GM12878 (cell line): ENCODE results near the gene SMPDL3B. TPM values are rescaled to one million over a fixed set of nuclear protein-coding genes. Genes with fewer than 3 reads are reported as not detected.

ENCODE experiments used
- ATAC-seq: fragments of 200-7000 bp; cut with Tn5 transposase; 3 replicates; pipeline ENCODE4 v1.9.1; 2020; ENCODE audit warnings: mild to moderate bottlenecking, moderate library complexity
- BruUV-seq: library from RNA; stranded (reverse); fragments of 400-500 nt; replicated peaks from 2 replicates; lab custom pipeline; 2021; lab: Mats Ljungman, UMichigan
- CTCF ChIA-PET: fragments of 300-600 bp; sonication (Branson Sonifier 250); formaldehyde crosslinking; extraction: SDS; loops from one replicate; lab custom pipeline; 2021; ENCODE audit warnings: inconsistent platforms; lab: Yijun Ruan, JAX
- POLR2A ChIA-PET: fragments of 350-600 bp; formaldehyde crosslinking; extraction: SDS; loops from one replicate; lab custom pipeline; 2021; ENCODE audit warnings: inconsistent platforms; lab: Charles Lee
- RAD21 ChIA-PET: fragments of 300-600 bp; sonication (Branson Sonifier 250); formaldehyde crosslinking; loops from one replicate; lab custom pipeline; 2023; ENCODE audit warnings: antibody characterized with exemption; ENCODE audit not compliant: unreplicated experiment; lab: Charles Lee
- SMC1A ChIA-PET: fragments of 300-600 bp; sonication (Branson Sonifier 250); formaldehyde crosslinking; loops from one replicate; lab custom pipeline; 2023; ENCODE audit not compliant: unreplicated experiment, uncharacterized antibody; lab: Charles Lee
- DNase-seq: peaks from one replicate; pipeline ENCODE4 v3.0.0-alpha.2; 2011; ENCODE audit warnings: low read depth, low spot score
- FAIRE-seq: peaks from 3 replicates; lab custom pipeline; 2011; peaks lifted over from hg19 to GRCh38; lab: Jason Lieb, UNC
- H2AFZ ChIP-seq: 2 replicates; pipeline ENCODE4 v1.6.0; 2011; ENCODE audit warnings: low read depth, low read length, control low read depth; ENCODE audit not compliant: control insufficient read depth
- H3K27ac ChIP-seq: 2 replicates; pipeline ENCODE4 v1.5.1; 2011; ENCODE audit warnings: control low read depth; ENCODE audit not compliant: control insufficient read depth, insufficient read depth
- H3K27me3 ChIP-seq, 2 experiments: replicated peaks in 1 of 2; 2 replicates each; pipeline versions ENCODE4 v1.6.0 to v1.6.1; 2011; ENCODE audit warnings: low read length in 1 of 2; ENCODE audit not compliant: control insufficient read depth in 2 of 2, insufficient read depth in 2 of 2
- H3K36me3 ChIP-seq, 2 experiments: 2 replicates each; pipeline ENCODE4 v1.5.1; 2011; ENCODE audit warnings: low read length in 1 of 2; ENCODE audit not compliant: control insufficient read depth in 2 of 2, insufficient read depth in 2 of 2
- H3K4me1 ChIP-seq: 2 replicates; pipeline ENCODE4 v1.6.1; 2011; ENCODE audit warnings: mild to moderate bottlenecking, low read length, moderate library complexity, mixed read lengths; ENCODE audit not compliant: control insufficient read depth, insufficient read depth
- H3K4me2 ChIP-seq: 2 replicates; pipeline ENCODE4 v1.6.0; 2011; ENCODE audit warnings: control low read depth; ENCODE audit not compliant: control insufficient read depth, insufficient read depth
- H3K4me3 ChIP-seq: fragments of 200-600 bp; sonication (generic); 2 replicates; pipeline ENCODE4 v1.5.1; 2016
- H3K79me2 ChIP-seq: 2 replicates; pipeline ENCODE4 v1.6.0; 2011; ENCODE audit warnings: low read length; ENCODE audit not compliant: control insufficient read depth, insufficient read depth
- H3K9ac ChIP-seq: 2 replicates; pipeline ENCODE4 v1.8.0; 2011; ENCODE audit warnings: low read length, control low read depth, mixed read lengths; ENCODE audit not compliant: control insufficient read depth, insufficient read depth
- H3K9me3 ChIP-seq: replicated peaks from 3 replicates; pipeline ENCODE4 v1.5.1; 2011; ENCODE audit warnings: mild to moderate bottlenecking, low read length; ENCODE audit not compliant: control insufficient read depth, insufficient read depth
- H4K20me1 ChIP-seq: 2 replicates; pipeline ENCODE4 v1.6.0; 2011; ENCODE audit not compliant: control insufficient read depth, insufficient read depth
- CBFB ChIP-seq: IDR thresholded peaks from 2 replicates; pipeline ENCODE4 v1.6.1; 2016; ENCODE audit warnings: antibody characterized with exemption, low read depth
- CHD4 ChIP-seq: fragments of 200-600 bp; sonication (generic); IDR thresholded peaks from 2 replicates; pipeline ENCODE4 v1.6.1; 2016; ENCODE audit warnings: mild to moderate bottlenecking
- EP300 ChIP-seq, 2 experiments: fragments of 150-350 bp in 1 of 2; IDR thresholded peaks; 2 replicates each; pipeline ENCODE4 v1.6.1; 2011 to 2012; ENCODE audit warnings: low read depth in 2 of 2, low read length in 2 of 2, borderline replicate concordance in 1 of 2, improper control_type of control experiment in 1 of 2, inconsistent platforms in 1 of 2; ENCODE audit not compliant: control insufficient read depth in 1 of 2
- FOS ChIP-seq: IDR thresholded peaks from 3 replicates; pipeline ENCODE4 v1.6.1; 2011; ENCODE audit warnings: borderline replicate concordance; ENCODE audit not compliant: insufficient read length; ENCODE audit errors: extremely low read depth
- HCFC1 ChIP-seq: fragments of 150-350 bp; IDR thresholded peaks from 2 replicates; pipeline ENCODE4 v1.6.1; 2014; ENCODE audit warnings: low read length
- HDAC2 ChIP-seq: fragments of 200-600 bp; sonication (generic); IDR thresholded peaks from 2 replicates; pipeline ENCODE4 v1.6.1; 2017
- HDAC6 ChIP-seq: fragments of 200-600 bp; sonication (generic); IDR thresholded peaks from one replicate; pipeline ENCODE4 v1.8.0; 2017; ENCODE audit warnings: antibody characterized with exemption; ENCODE audit not compliant: unreplicated experiment
- KLF5 ChIP-seq: fragments of 450-650 bp; IDR thresholded peaks from 2 replicates; pipeline ENCODE4 v1.6.1; 2014; ENCODE audit warnings: mild to moderate bottlenecking; ENCODE audit not compliant: partially characterized antibody
- MTA3 ChIP-seq: IDR thresholded peaks from 2 replicates; pipeline ENCODE4 v1.6.1; 2012; ENCODE audit warnings: low read length, inconsistent platforms, borderline replicate concordance
- NFYB ChIP-seq: IDR thresholded peaks from 2 replicates; pipeline ENCODE4 v1.6.1; 2011; ENCODE audit warnings: low read depth, mild to moderate bottlenecking, low read length, improper control_type of control experiment, moderate library complexity; ENCODE audit not compliant: insufficient read depth
- PAX5 ChIP-seq: IDR thresholded peaks from 2 replicates; pipeline ENCODE4 v1.6.1; 2011; ENCODE audit warnings: low read depth, low read length, borderline replicate concordance
- RELA ChIP-seq: fragments of 450-650 bp; IDR thresholded peaks from 2 replicates; pipeline ENCODE4 v1.8.0; 2014; ENCODE audit warnings: borderline replicate concordance; ENCODE audit not compliant: partially characterized antibody
- RUNX3 ChIP-seq: IDR thresholded peaks from 2 replicates; pipeline ENCODE4 v1.6.1; 2012; ENCODE audit warnings: low read length, inconsistent platforms
- SMARCA5 ChIP-seq: fragments of 450-650 bp; IDR thresholded peaks from 2 replicates; pipeline ENCODE4 v1.6.1; 2017; ENCODE audit warnings: mild to moderate bottlenecking
- WGBS: methylation state at CpG from one replicate; pipeline ENCODE4 v1.1.6; 2016; ENCODE audit warnings: low lambda C conversion rate; ENCODE audit not compliant: insufficient replicate concordance, insufficient coverage; ENCODE audit errors: missing lambda C conversion rate; 5-methylcytosine and 5-hydroxymethylcytosine counted together
- in situ Hi-C: fragments of 300-500 bp; cut with MboI; formaldehyde crosslinking; loops from 9 replicates; pipeline ENCODE4 v1.14.3; 2018; ENCODE audit warnings: mixed read lengths
- intact Hi-C: fragments of 100-400 bp; cut with micrococcal nuclease; formaldehyde crosslinking; loops from one replicate; pipeline ENCODE4 v1.14.2; 2022; ENCODE audit not compliant: unreplicated experiment
- polyA plus RNA-seq, 11 experiments: library from polyadenylated mRNA; depleted of rRNA in 4 of 11; unstranded in 6 of 11; stranded (reverse) in 5 of 11; fragments of >200 nt; fragmentation: Nextera tagmentation in 4 of 11; fragmentation: Illumina TruSeq in 1 of 11; extraction: Ambion mirVana in 4 of 11; extraction: Trizol in 1 of 11; gene quantifications; 1 replicate in 1 of 11; 2 replicates in 10 of 11; pipeline versions ENCODE4 v1.2.1 to v1.2.3, GENCODE V29; 2011 to 2016; ENCODE audit warnings: inconsistent platforms in 2 of 11, missing spikeins in 2 of 11, low read depth in 1 of 11
- total RNA-seq, 4 experiments: library from RNA; depleted of rRNA in 3 of 4; stranded (reverse); fragments of >200 nt in 3 of 4; fragmentation: Illumina TruSeq in 1 of 4; extraction: Trizol in 1 of 4; gene quantifications; 2 replicates each; pipeline versions ENCODE4 v1.2.1 to v1.2.3, GENCODE V29; 2013 to 2021
- TF ChIP-seq, protein P1 (sequence below), 3 experiments: IDR thresholded peaks in 2 of 3; conservative IDR thresholded peaks in 1 of 3; 2 replicates each; pipeline ENCODE4 v1.5.1; 2011; ENCODE audit warnings: low read depth in 3 of 3, low read length in 3 of 3, mild to moderate bottlenecking in 3 of 3, control low read depth in 2 of 3, moderate library complexity in 2 of 3, inconsistent platforms in 1 of 3, mixed read lengths in 1 of 3; ENCODE audit not compliant: control insufficient read depth in 2 of 3, insufficient read depth in 1 of 3; ENCODE audit errors: extremely low read depth in 1 of 3
- TF ChIP-seq, protein P2 (sequence below): IDR thresholded peaks from 2 replicates; pipeline ENCODE4 v1.6.1; 2011; ENCODE audit warnings: low read depth, mild to moderate bottlenecking, low read length, moderate library complexity, borderline replicate concordance; ENCODE audit errors: extremely low read depth

Gene SMPDL3B
- total and polyA plus RNA-seq, 10 of the 15 experiments (the other 5 are each of a cell fraction or from before 2014, with no cell fraction given): 0.56 to 2.7 (median 1.0) TPM

DNA sequence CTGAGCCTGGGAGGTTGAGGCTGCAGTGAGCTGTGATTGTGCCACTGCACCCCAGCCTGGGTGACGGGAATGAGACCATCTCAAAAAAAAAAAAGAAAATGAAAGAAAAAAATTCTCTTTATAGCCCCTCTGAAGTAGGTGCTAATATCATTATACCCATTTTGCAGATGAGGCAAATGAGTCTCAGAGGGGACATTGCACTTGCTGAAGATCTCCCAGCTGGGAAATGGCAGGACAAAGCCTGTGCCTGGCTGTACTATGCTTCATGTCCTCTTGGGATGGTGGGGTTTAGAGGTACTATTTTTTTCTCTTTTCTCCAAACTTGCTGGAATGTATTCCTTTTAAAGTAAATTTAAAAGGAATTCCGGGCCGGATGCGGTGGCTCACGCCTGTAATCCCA is 1.6 kb downstream of the SMPDL3B start:
- ChIA-PET SMC1A (interaction anchor here (1.0 to 2.3 kb wide), 3 partner anchors 10 to 84 kb away, joined by 3 to 8 read pairs (median 3); no protein-coding TSS in a partner anchor), POLR2A (interaction anchor here (0.7 to 1.0 kb wide), 2 partner anchors 20 to 273 kb away, joined by 3 to 7 read pairs; no protein-coding TSS in a partner anchor), CTCF (interaction anchor here (1.3 to 1.5 kb wide), 2 partner anchors 44 to 151 kb away, joined by 3 read pairs; no protein-coding TSS in a partner anchor), RAD21 (no interaction called here)
- intact Hi-C loops: no loop called here
- Histone ChIP-seq H3K79me2 (no peaks in the 10 kb centered on the region), H3K9me3 (no peaks in the 10 kb centered on the region), H4K20me1 (no peaks in the 10 kb centered on the region), H3K27ac (no peak overlapping the region), H3K27me3 (peaks cover 0 to 2% of the 10 kb centered on the region in 2 experiments; a peak in 2 of 4 replicates), H3K9ac (no peak overlapping the region), H2AFZ (no peak overlapping the region), H3K4me3 (no peak overlapping the region), H3K36me3 (no peaks in the 10 kb centered on the region), H3K4me2 (no peak overlapping the region), H3K4me1 (peaks cover 7% of the 10 kb centered on the region)
- no peak for TF ChIP-seq RUNX3
- no peak for FAIRE-seq
- no TSS peak for BruUV-seq
- in situ Hi-C loops: loop anchor here (5.0 kb wide), 1 partner anchor 51 kb away; no protein-coding TSS in a partner anchor
- DNase-seq: no peak
- ATAC-seq: no peak
- 80% methylated on average over 4 of the region's 5 CpGs for WGBS

DNA sequence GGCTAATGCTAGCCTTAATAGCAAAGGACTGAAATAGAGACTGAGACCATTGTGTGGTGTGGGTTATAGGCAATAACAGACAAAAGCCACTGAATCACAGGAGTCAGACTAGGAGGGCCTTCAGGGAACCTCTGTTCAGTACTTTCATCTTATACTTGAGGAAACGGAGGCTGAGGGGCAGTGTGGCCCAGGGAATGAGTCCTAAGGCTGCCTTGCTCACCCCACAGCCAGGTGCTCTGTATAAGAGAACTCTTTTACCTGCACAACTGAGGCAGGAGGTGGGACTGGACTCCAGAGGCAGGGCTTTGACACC is 2.7 kb downstream of the SMPDL3B start:
- Histone ChIP-seq H2AFZ (no peak overlapping the region), H3K9me3 (no peaks in the 10 kb centered on the region), H3K4me3 (no peak overlapping the region), H3K4me2 (no peak overlapping the region), H3K79me2 (no peaks in the 10 kb centered on the region), H3K36me3 (no peaks in the 10 kb centered on the region), H3K27me3 (peaks cover 0 to 2% of the 10 kb centered on the region in 2 experiments; a peak in 2 of 4 replicates), H3K4me1 (peaks cover 3% of the 10 kb centered on the region; the same call in 1 of the 2 replicates), H3K9ac (no peak overlapping the region), H3K27ac (no peak overlapping the region), H4K20me1 (no peaks in the 10 kb centered on the region)
- BruUV-seq: no TSS peak
- in situ Hi-C loops: loop anchor here (5.0 kb wide), 1 partner anchor 50 kb away; no protein-coding TSS in a partner anchor
- ATAC-seq: no peak
- 43% methylated on average over 1 of the region's 1 CpG for WGBS
- CTCF ChIA-PET: interaction anchor here (0.7 to 5.8 kb wide), 10 partner anchors 8 to 939 kb away, joined by 3 to 40 read pairs (median 4); no protein-coding TSS in a partner anchor
- DNase-seq: no peak
- SMC1A ChIA-PET: interaction anchor here (0.8 to 3.1 kb wide), 8 partner anchors 9 to 272 kb away, joined by 3 to 12 read pairs (median 3); no protein-coding TSS in a partner anchor
- POLR2A ChIA-PET: interaction anchor here (1.0 kb wide), 1 partner anchor 21 kb away, joined by 7 read pairs; no protein-coding TSS in a partner anchor
- no peak for FAIRE-seq
- RAD21 ChIA-PET: interaction anchor here (0.6 to 2.3 kb wide), 4 partner anchors 9 to 148 kb away, joined by 3 to 8 read pairs (median 4); no protein-coding TSS in a partner anchor
- intact Hi-C loops: no loop called here
- no peak for TF ChIP-seq FOS
- TF ChIP-seq PAX5: no peak
- TF ChIP-seq, protein P1, sequence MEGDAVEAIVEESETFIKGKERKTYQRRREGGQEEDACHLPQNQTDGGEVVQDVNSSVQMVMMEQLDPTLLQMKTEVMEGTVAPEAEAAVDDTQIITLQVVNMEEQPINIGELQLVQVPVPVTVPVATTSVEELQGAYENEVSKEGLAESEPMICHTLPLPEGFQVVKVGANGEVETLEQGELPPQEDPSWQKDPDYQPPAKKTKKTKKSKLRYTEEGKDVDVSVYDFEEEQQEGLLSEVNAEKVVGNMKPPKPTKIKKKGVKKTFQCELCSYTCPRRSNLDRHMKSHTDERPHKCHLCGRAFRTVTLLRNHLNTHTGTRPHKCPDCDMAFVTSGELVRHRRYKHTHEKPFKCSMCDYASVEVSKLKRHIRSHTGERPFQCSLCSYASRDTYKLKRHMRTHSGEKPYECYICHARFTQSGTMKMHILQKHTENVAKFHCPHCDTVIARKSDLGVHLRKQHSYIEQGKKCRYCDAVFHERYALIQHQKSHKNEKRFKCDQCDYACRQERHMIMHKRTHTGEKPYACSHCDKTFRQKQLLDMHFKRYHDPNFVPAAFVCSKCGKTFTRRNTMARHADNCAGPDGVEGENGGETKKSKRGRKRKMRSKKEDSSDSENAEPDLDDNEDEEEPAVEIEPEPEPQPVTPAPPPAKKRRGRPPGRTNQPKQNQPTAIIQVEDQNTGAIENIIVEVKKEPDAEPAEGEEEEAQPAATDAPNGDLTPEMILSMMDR (IDR thresholded peaks at IDR 0.05 in 2 of 3, conservative IDR thresholded peaks at IDR 0.05 in 1 of 3; ENCODE audit: control insufficient read depth in 2 of 3, extremely low read depth in 1 of 3, insufficient read depth in 1 of 3, low read depth in 3 of 3, low read length in 3 of 3): no peak
- no peak for TF ChIP-seq HCFC1
- TF ChIP-seq, protein P2, sequence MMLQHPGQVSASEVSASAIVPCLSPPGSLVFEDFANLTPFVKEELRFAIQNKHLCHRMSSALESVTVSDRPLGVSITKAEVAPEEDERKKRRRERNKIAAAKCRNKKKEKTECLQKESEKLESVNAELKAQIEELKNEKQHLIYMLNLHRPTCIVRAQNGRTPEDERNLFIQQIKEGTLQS: no peak
- no peak for TF ChIP-seq SMARCA5
- TF ChIP-seq CBFB: no peak
- TF ChIP-seq MTA3: no peak
- no peak for TF ChIP-seq RELA
- TF ChIP-seq NFYB: no peak
- TF ChIP-seq HDAC2: no peak
- TF ChIP-seq CHD4: no peak
- TF ChIP-seq HDAC6: no peak
- TF ChIP-seq EP300 (IDR thresholded peaks at IDR 0.05; ENCODE audit: borderline replicate concordance in 1 of 2, control insufficient read depth in 1 of 2, low read depth in 2 of 2, low read length in 2 of 2): no peak
- TF ChIP-seq KLF5: no peak
